K562 (cell line): Measurements from ENCODE around the gene CISTR. TPM values are rescaled to one million over a fixed set of nuclear protein-coding genes. Genes with fewer than 3 reads are reported as not detected.

Experiments
- ATAC-seq: fragments of 200-7000 bp; cut with Tn5 transposase; 3 replicates; pipeline ENCODE4 v1.9.1; 2020; ENCODE audit warnings: moderate library complexity
- BruUV-seq: library from RNA; stranded (reverse); fragments of 400-500 nt; replicated peaks from 2 replicates; lab custom pipeline; 2021; lab: Mats Ljungman, UMichigan
- CTCF ChIA-PET: fragments of 300-600 bp; formaldehyde crosslinking; extraction: SDS; loops from one replicate; lab custom pipeline; 2021; ENCODE audit warnings: low intra/inter-chr PET ratio; lab: Yijun Ruan, JAX
- POLR2A ChIA-PET: fragments of 300-600, 350-650 bp; sonication (Branson Sonifier 250); formaldehyde crosslinking; extraction: SDS; loops from one replicate; lab custom pipeline; 2021; ENCODE audit warnings: antibody characterized with exemption, inconsistent platforms; lab: Yijun Ruan, JAX
- DNase-seq, 4 experiments: peaks; one replicate each; pipeline versions ENCODE4 v3.0.0 to v3.0.0-alpha.2; 2011 to 2018; ENCODE audit warnings: low spot score in 3 of 4, mixed read lengths in 3 of 4; ENCODE audit errors: extremely low read depth in 1 of 4
- FAIRE-seq: peaks from 2 replicates; lab custom pipeline; 2011; peaks lifted over from hg19 to GRCh38; lab: Jason Lieb, UNC
- H2AFZ ChIP-seq: 2 replicates; pipeline ENCODE4 v1.6.0; 2011; ENCODE audit warnings: low read depth, low read length, control low read depth, inconsistent platforms
- H3K27ac ChIP-seq: fragments of 200-600 bp; 3 replicates; pipeline ENCODE4 v1.8.0; 2011; ENCODE audit warnings: low read depth, mild to moderate bottlenecking, control low read depth, inconsistent platforms, low read length, moderate library complexity, mixed read lengths; ENCODE audit errors: extremely low read depth
- H3K27me3 ChIP-seq, 2 experiments: fragments of 300-600 bp in 1 of 2; 2 replicates in 1 of 2; 3 replicates in 1 of 2; pipeline versions ENCODE4 v1.6.0 to v1.8.0; 2011; ENCODE audit warnings: inconsistent platforms in 2 of 2, low read length in 2 of 2, mild to moderate bottlenecking in 1 of 2, mixed read lengths in 1 of 2, moderate library complexity in 1 of 2; ENCODE audit not compliant: control insufficient read depth in 2 of 2, insufficient read depth in 2 of 2
- H3K36me3 ChIP-seq: fragments of 300-600 bp; 3 replicates; pipeline ENCODE4 v1.8.0; 2011; ENCODE audit warnings: mild to moderate bottlenecking, low read length, inconsistent platforms; ENCODE audit not compliant: control insufficient read depth, insufficient read depth
- H3K4me1 ChIP-seq, 2 experiments: fragments of 200-600 bp in 1 of 2; replicated peaks in 1 of 2; 2 replicates in 1 of 2; 3 replicates in 1 of 2; pipeline versions ENCODE4 v1.5.1 to v1.8.0; 2011; ENCODE audit warnings: inconsistent platforms in 2 of 2, low read length in 2 of 2, mild to moderate bottlenecking in 1 of 2, mixed read lengths in 1 of 2, moderate library complexity in 1 of 2; ENCODE audit not compliant: control insufficient read depth in 2 of 2, insufficient read depth in 2 of 2
- H3K4me2 ChIP-seq: 2 replicates; pipeline ENCODE4 v1.6.1; 2011; ENCODE audit warnings: low read length, control low read depth, inconsistent platforms, mixed read lengths; ENCODE audit not compliant: insufficient read depth
- H3K4me3 ChIP-seq: fragments of 200-600 bp; sonication (generic), shearing (Covaris generic); 2 replicates; pipeline ENCODE4 v1.5.1; 2016; ENCODE audit warnings: control low read depth, inconsistent platforms
- H3K79me2 ChIP-seq: fragments of 200-600 bp; 3 replicates; pipeline ENCODE4 v1.8.0; 2011; ENCODE audit warnings: low read length, inconsistent platforms; ENCODE audit not compliant: control insufficient read depth, insufficient read depth
- H3K9ac ChIP-seq, 2 experiments: 2 replicates each; pipeline versions ENCODE4 v1.6.0 to v1.6.1; 2011; ENCODE audit warnings: low read depth in 2 of 2, low read length in 2 of 2, control low read depth in 1 of 2, inconsistent platforms in 1 of 2, mild to moderate bottlenecking in 1 of 2, mixed read lengths in 1 of 2; ENCODE audit not compliant: insufficient read depth in 1 of 2
- H3K9me1 ChIP-seq: one replicate; pipeline ENCODE4 v1.6.0; 2011; ENCODE audit warnings: inconsistent platforms, mild to moderate bottlenecking, low read length, moderate library complexity; ENCODE audit not compliant: control insufficient read depth, insufficient read depth
- H3K9me3 ChIP-seq: replicated peaks from 2 replicates; pipeline ENCODE4 v1.5.1; 2011; ENCODE audit warnings: low read depth, low read length, inconsistent platforms; ENCODE audit not compliant: control insufficient read depth, insufficient read depth
- H4K20me1 ChIP-seq: replicated peaks from 2 replicates; pipeline ENCODE4 v1.6.1; 2011; ENCODE audit warnings: low read length, inconsistent platforms, mixed read lengths; ENCODE audit not compliant: control insufficient read depth, insufficient read depth
- CTCF ChIP-seq, 3 experiments: IDR thresholded peaks in 2 of 3; conservative IDR thresholded peaks in 1 of 3; 2 replicates each; pipeline ENCODE4 v1.5.1; 2011 to 2012; ENCODE audit warnings: low read length in 3 of 3, mild to moderate bottlenecking in 3 of 3, control low read depth in 2 of 3, improper control_type of control experiment in 1 of 3, inconsistent platforms in 1 of 3, low read depth in 1 of 3, mixed read lengths in 1 of 3, moderate library complexity in 1 of 3; ENCODE audit not compliant: insufficient read depth in 2 of 3
- KAT8 ChIP-seq: fragments of 450-650 bp; IDR thresholded peaks from 2 replicates; pipeline ENCODE4 v1.6.1; 2016; ENCODE audit warnings: low read depth, mild to moderate bottlenecking
- WGBS: fragments of 100-300 bp; shearing (Covaris generic); methylation state at CpG from one replicate; pipeline ENCODE4 v1.1.6; 2016; ENCODE audit warnings: low coverage, mixed read lengths; ENCODE audit not compliant: insufficient coverage; ENCODE audit errors: missing lambda C conversion rate; 5-methylcytosine and 5-hydroxymethylcytosine counted together
- in situ Hi-C: fragments of 300-500 bp; cut with MboI; formaldehyde crosslinking; loops from 4 replicates; pipeline ENCODE4 v1.15.0; 2018; ENCODE audit warnings: inconsistent platforms, mixed read lengths
- intact Hi-C: fragments of 100-400 bp; cut with micrococcal nuclease; formaldehyde crosslinking; loops from 2 replicates; pipeline ENCODE4 v1.14.2; 2022
- polyA plus RNA-seq, 8 experiments: library from polyadenylated mRNA; depleted of rRNA in 4 of 8; stranded (reverse) in 5 of 8; unstranded in 3 of 8; fragments of >200 nt; fragmentation: Nextera tagmentation in 2 of 8; fragmentation: Illumina TruSeq in 1 of 8; extraction: Ambion mirVana in 2 of 8; extraction: Trizol in 1 of 8; gene quantifications; 2 replicates each; pipeline versions ENCODE4 v1.2.1 to v1.2.3, GENCODE V29; 2011 to 2014; ENCODE audit warnings: inconsistent platforms in 1 of 8, missing spikeins in 1 of 8
- total RNA-seq, 7 experiments: library from RNA; depleted of rRNA in 6 of 7; stranded (reverse); fragments of >200 nt in 6 of 7; fragmentation: Illumina TruSeq in 2 of 7; extraction: Trizol in 2 of 7; gene quantifications; 2 replicates each; pipeline versions ENCODE4 v1.2.1 to v1.2.3, GENCODE V29; 2011 to 2021; ENCODE audit warnings: low replicate concordance in 1 of 7
- TF ChIP-seq, protein P1 (sequence below): fragments of 450-650 bp; IDR thresholded peaks from 2 replicates; pipeline ENCODE4 v1.6.1; 2018; ENCODE audit not compliant: partially characterized antibody

Gene CISTR
- total and polyA plus RNA-seq, 9 of the 15 experiments (the other 6 are each of a cell fraction or from before 2014, with no cell fraction given) = not detected

DNA sequence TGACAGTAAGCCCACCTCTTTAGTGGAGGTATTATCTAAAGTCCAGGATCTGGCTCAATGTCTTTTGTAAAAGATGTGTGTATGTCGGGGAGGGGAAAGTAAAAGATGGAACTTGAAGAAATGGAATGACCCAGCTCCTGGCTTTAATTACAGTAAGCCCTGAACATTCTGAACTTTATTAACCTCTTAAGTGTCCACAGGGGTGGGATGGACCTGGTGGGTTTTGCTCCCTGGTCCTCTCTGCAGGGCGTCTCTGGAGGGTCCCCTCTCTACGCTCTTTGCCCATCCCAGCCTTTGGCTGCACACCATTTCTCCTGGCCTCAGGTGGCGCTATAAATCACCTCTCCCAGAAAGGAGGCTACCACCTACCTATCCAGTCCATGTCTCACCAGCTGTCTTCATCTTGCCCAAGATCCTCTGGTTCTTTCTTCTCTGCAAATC is 3.7 kb upstream of the CISTR start:
- DNase-seq = peak in 2 of 4 experiments; percentile 34 to 36
- no TSS peak for BruUV-seq
- Histone ChIP-seq H3K9ac (no peak overlapping the region), H3K36me3 (no peaks in the 10 kb centered on the region), H3K9me1 (no peaks in the 10 kb centered on the region), H3K9me3 (no peaks in the 10 kb centered on the region), H3K4me3 (no peak overlapping the region), H3K4me2 (no peak overlapping the region), H3K27me3 (peaks cover 50 to 82% of the 10 kb centered on the region in 2 experiments), H3K27ac (no peak overlapping the region), H2AFZ (no peak overlapping the region), H3K79me2 (no peaks in the 10 kb centered on the region), H4K20me1 (0 out of 2 replicates have a peak, but pooled peaks cover 4% of the 10 kb centered on the region), H3K4me1 (peaks cover 2 to 19% of the 10 kb centered on the region in 2 experiments; a peak in 3 of 5 replicates)
- in situ Hi-C loops = loop anchor here (25.0 kb wide), 1 partner anchor 457 kb away; no protein-coding TSS in a partner anchor
- intact Hi-C loops = no loop called here
- no peak for FAIRE-seq
- TF ChIP-seq, protein P1, sequence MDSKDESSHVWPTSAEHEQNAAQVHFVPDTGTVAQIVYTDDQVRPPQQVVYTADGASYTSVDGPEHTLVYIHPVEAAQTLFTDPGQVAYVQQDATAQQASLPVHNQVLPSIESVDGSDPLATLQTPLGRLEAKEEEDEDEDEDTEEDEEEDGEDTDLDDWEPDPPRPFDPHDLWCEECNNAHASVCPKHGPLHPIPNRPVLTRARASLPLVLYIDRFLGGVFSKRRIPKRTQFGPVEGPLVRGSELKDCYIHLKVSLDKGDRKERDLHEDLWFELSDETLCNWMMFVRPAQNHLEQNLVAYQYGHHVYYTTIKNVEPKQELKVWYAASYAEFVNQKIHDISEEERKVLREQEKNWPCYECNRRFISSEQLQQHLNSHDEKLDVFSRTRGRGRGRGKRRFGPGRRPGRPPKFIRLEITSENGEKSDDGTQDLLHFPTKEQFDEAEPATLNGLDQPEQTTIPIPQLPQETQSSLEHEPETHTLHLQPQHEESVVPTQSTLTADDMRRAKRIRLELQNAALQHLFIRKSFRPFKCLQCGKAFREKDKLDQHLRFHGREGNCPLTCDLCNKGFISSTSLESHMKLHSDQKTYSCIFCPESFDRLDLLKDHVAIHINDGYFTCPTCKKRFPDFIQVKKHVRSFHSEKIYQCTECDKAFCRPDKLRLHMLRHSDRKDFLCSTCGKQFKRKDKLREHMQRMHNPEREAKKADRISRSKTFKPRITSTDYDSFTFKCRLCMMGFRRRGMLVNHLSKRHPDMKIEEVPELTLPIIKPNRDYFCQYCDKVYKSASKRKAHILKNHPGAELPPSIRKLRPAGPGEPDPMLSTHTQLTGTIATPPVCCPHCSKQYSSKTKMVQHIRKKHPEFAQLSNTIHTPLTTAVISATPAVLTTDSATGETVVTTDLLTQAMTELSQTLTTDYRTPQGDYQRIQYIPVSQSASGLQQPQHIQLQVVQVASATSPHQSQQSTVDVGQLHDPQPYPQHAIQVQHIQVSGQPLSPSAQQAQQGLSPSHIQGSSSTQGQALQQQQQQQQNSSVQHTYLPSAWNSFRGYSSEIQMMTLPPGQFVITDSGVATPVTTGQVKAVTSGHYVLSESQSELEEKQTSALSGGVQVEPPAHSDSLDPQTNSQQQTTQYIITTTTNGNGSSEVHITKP = peak; percentile 32
- TF ChIP-seq CTCF (IDR thresholded peaks at IDR 0.05 in 2 of 3, conservative IDR thresholded peaks at IDR 0.05 in 1 of 3; ENCODE audit: insufficient read depth in 2 of 3, low read depth in 1 of 3, low read length in 3 of 3) = peak; percentile 13 to 39 (median 33); a peak in 3 of 6 replicates
- no peak for TF ChIP-seq KAT8
- ATAC-seq = peak; percentile 60; the same call in 2 of the 3 replicates
- ChIA-PET CTCF (interaction anchor here (0.6 kb wide), 1 partner anchor 178 kb away, joined by 3 read pairs; no protein-coding TSS in a partner anchor), POLR2A (interaction anchor here (0.6 to 1.1 kb wide), 2 partner anchors 10 to 386 kb away, joined by 3 read pairs; no protein-coding TSS in a partner anchor)
- 5% methylated on average over 4 of the region's 4 CpGs for WGBS
